B cell (primary cell): ENCODE measurements around the gene TTC27. TPM values are rescaled to one million over a fixed set of nuclear protein-coding genes. Genes with fewer than 3 reads are reported as not detected.

Experiments used
- ATAC-seq: fragments of 200-7000 bp; cut with Tn5 transposase; one replicate; pipeline ENCODE4 v1.10.0; 2021; ENCODE audit warnings: low read depth, mild to moderate bottlenecking, moderate number of reproducible peaks, moderate library complexity
- CTCF ChIA-PET: fragments of 350-600 bp; sonication (Branson Sonifier 250); formaldehyde crosslinking; loops from one replicate; lab custom pipeline; 2021; ENCODE audit warnings: antibody characterized with exemption, inconsistent platforms; lab: Charles Lee
- POLR2A ChIA-PET: fragments of 350-600 bp; sonication (Branson Sonifier 250); formaldehyde crosslinking; loops from one replicate; lab custom pipeline; 2021; ENCODE audit warnings: antibody characterized with exemption; lab: Charles Lee
- DNase-seq: peaks from one replicate; pipeline ENCODE4 v3.0.0; 2013
- H2AFZ ChIP-seq: 2 replicates; pipeline ENCODE4 v1.6.1; 2012; ENCODE audit warnings: mild to moderate bottlenecking, low read depth, low read length; ENCODE audit not compliant: insufficient read depth, poor library complexity, severe bottlenecking
- H3K27ac ChIP-seq, 2 donors: 1 replicate in 1 of 2; 2 replicates in 1 of 2; pipeline ENCODE4 v1.5.1; 2012 to 2013; ENCODE audit warnings: low read length in 2 of 2, mild to moderate bottlenecking in 2 of 2, moderate library complexity in 1 of 2
- H3K27me3 ChIP-seq, 4 experiments: fragments of 200-600 bp in 1 of 4; sonication (generic) in 1 of 4; replicated peaks in 1 of 4; 1 replicate in 2 of 4; 2 replicates in 2 of 4; pipeline versions ENCODE4 v1.6.1 to v1.7.0; 2013 to 2016; ENCODE audit warnings: low read length in 3 of 4, mild to moderate bottlenecking in 2 of 4, mixed read lengths in 1 of 4, moderate library complexity in 1 of 4; ENCODE audit not compliant: insufficient read depth in 4 of 4, control insufficient read depth in 3 of 4; ENCODE audit errors: control extremely low read depth in 1 of 4
- H3K36me3 ChIP-seq, 2 experiments: replicated peaks in 1 of 2; 1 replicate in 1 of 2; 2 replicates in 1 of 2; pipeline versions ENCODE4 v1.6.1 to v1.7.1; 2013; ENCODE audit warnings: low read length in 1 of 2; ENCODE audit not compliant: insufficient read depth in 2 of 2, control insufficient read depth in 1 of 2; ENCODE audit errors: control extremely low read depth in 1 of 2, extremely low read depth in 1 of 2
- H3K4me1 ChIP-seq, 2 donors: fragments of 200-600 bp in 1 of 2; sonication (generic) in 1 of 2; 1 replicate in 1 of 2; 2 replicates in 1 of 2; pipeline versions ENCODE4 v1.5.1 to v1.6.1; 2013 to 2017; ENCODE audit warnings: low read length in 2 of 2; ENCODE audit not compliant: control insufficient read depth in 2 of 2, insufficient read depth in 2 of 2
- H3K4me2 ChIP-seq: replicated peaks from 2 replicates; pipeline ENCODE3; 2012; ENCODE audit warnings: mild to moderate bottlenecking, low read depth, low read length; ENCODE audit not compliant: poor library complexity, severe bottlenecking
- H3K4me3 ChIP-seq, 5 experiments: fragments of 200-600 bp in 1 of 5; sonication (generic) in 1 of 5; 1 replicate in 3 of 5; 2 replicates in 2 of 5; pipeline versions ENCODE4 v1.5.1 to v1.7.0; 2011 to 2016; ENCODE audit warnings: low read length in 4 of 5, mild to moderate bottlenecking in 4 of 5, low read depth in 2 of 5, control low read depth in 1 of 5, moderate library complexity in 1 of 5; ENCODE audit not compliant: insufficient read depth in 1 of 5; ENCODE audit errors: control extremely low read depth in 1 of 5, extremely low read depth in 1 of 5
- H3K79me2 ChIP-seq: fragments of 200-600 bp; sonication (generic); one replicate; pipeline ENCODE4 v1.6.0; 2016; ENCODE audit warnings: low read length; ENCODE audit not compliant: control insufficient read depth, insufficient read depth
- H3K9ac ChIP-seq: fragments of 200-600 bp; sonication (generic); 2 replicates; pipeline ENCODE4 v1.6.1; 2017; ENCODE audit warnings: mild to moderate bottlenecking, low read length, moderate library complexity
- H3K9me3 ChIP-seq, 3 donors: one replicate each; pipeline versions ENCODE4 v1.6.1 to v1.7.1; 2013; ENCODE audit warnings: low read length in 2 of 3; ENCODE audit not compliant: control insufficient read depth in 2 of 3, insufficient read depth in 1 of 3; ENCODE audit errors: control extremely low read depth in 1 of 3
- H4K20me1 ChIP-seq: 2 replicates; pipeline ENCODE4 v1.6.0; 2012; ENCODE audit warnings: mild to moderate bottlenecking, low read length; ENCODE audit not compliant: insufficient read depth, control insufficient read depth, poor library complexity, severe bottlenecking
- H3K27ac Mint-ChIP-seq: one replicate; pipeline ENCODE4 v1.8.0; 2021; ENCODE audit warnings: mixed read lengths
- H3K27me3 Mint-ChIP-seq: one replicate; pipeline ENCODE4 v1.8.0; 2021; ENCODE audit warnings: mixed read lengths
- H3K4me1 Mint-ChIP-seq: one replicate; pipeline ENCODE4 v1.8.0; 2021; ENCODE audit warnings: mixed read lengths
- H3K4me3 Mint-ChIP-seq: one replicate; pipeline ENCODE4 v1.8.0; 2021; ENCODE audit warnings: mixed read lengths
- H3K9me3 Mint-ChIP-seq: one replicate; pipeline ENCODE4 v1.8.0; 2022; ENCODE audit warnings: mixed read lengths; ENCODE audit not compliant: insufficient read depth
- CTCF ChIP-seq: fragments of 200-600 bp; IDR thresholded peaks from one replicate; pipeline ENCODE4 v1.8.0; 2022; ENCODE audit warnings: antibody characterized with exemption, mild to moderate bottlenecking
- EZH2 ChIP-seq: IDR thresholded peaks from 2 replicates; pipeline ENCODE4 v1.6.1; 2012; ENCODE audit warnings: borderline replicate concordance, low read depth, mild to moderate bottlenecking, moderate library complexity, low read length; ENCODE audit not compliant: insufficient read depth, poor library complexity, severe bottlenecking
- WGBS: methylation state at CpG from one replicate; pipeline ENCODE4 v1.1.5; 2013; ENCODE audit warnings: missing lambda C conversion rate; ENCODE audit not compliant: insufficient coverage; 5-methylcytosine and 5-hydroxymethylcytosine counted together
- intact Hi-C: fragments of 100-400 bp; cut with micrococcal nuclease; formaldehyde crosslinking; loops from one replicate; pipeline ENCODE4 v1.10.0; 2022
- polyA plus RNA-seq: library from polyadenylated mRNA; depleted of rRNA; stranded (reverse); fragments of >200 nt; gene quantifications from 2 replicates; pipeline ENCODE4 v1.2.3, GENCODE V29; 2012
- total RNA-seq, 2 donors: library from RNA; stranded (reverse); fragments of 120-200 nt in 1 of 2; gene quantifications; 1 replicate in 1 of 2; 2 replicates in 1 of 2; pipeline versions ENCODE4 v1.2.3 to v1.2.4, GENCODE V29; 2013 to 2022

The TTC27 gene
- total and polyA plus RNA-seq, 2 donors (not counting 1 experiment from before 2014, with no cell fraction given): 22.7 to 28.5 TPM

GRCh38 chr2:32863326-32863725 is 235.5 kb downstream of the TTC27 start:
- H3K9me3 Mint-ChIP-seq: no peaks in the 10 kb centered on the region
- no peak overlapping the region for H2AFZ ChIP-seq
- H3K27ac Mint-ChIP-seq: no peak overlapping the region
- no peak overlapping the region for H3K9ac ChIP-seq
- H3K27ac ChIP-seq: no peak overlapping the region
- 80% methylated on average over 1 of the region's 2 CpGs for WGBS
- no peaks in the 10 kb centered on the region for H3K27me3 ChIP-seq
- CTCF ChIA-PET: no interaction called here
- peaks cover 0 to 4% (median 0%) of the 10 kb centered on the region in 3 donors for H3K9me3 ChIP-seq
- no peaks in the 10 kb centered on the region for H3K36me3 ChIP-seq
- intact Hi-C loops: no loop called here
- H3K27me3 Mint-ChIP-seq: peaks cover 5% of the 10 kb centered on the region
- H3K4me3 ChIP-seq: no peak overlapping the region
- H3K4me1 Mint-ChIP-seq: no peaks in the 10 kb centered on the region
- no peak overlapping the region for H3K4me3 Mint-ChIP-seq
- no peaks in the 10 kb centered on the region for H4K20me1 ChIP-seq
- DNase-seq (no peak), ATAC-seq (no peak)
- H3K4me2 ChIP-seq: no peak overlapping the region
- POLR2A ChIA-PET: no interaction called here
- no peaks in the 10 kb centered on the region for H3K79me2 ChIP-seq
- H3K4me1 ChIP-seq: no peaks in the 10 kb centered on the region
- TF ChIP-seq EZH2 (no peak), CTCF (no peak)

GRCh38 chr2:32863803-32864202 is 236.0 kb downstream of the TTC27 start:
- Mint-ChIP-seq H3K4me3 (no peak overlapping the region), H3K27ac (no peak overlapping the region), H3K4me1 (no peaks in the 10 kb centered on the region), H3K27me3 (peaks cover 5% of the 10 kb centered on the region), H3K9me3 (no peaks in the 10 kb centered on the region)
- ATAC-seq (no peak), DNase-seq (no peak)
- no peaks in the 10 kb centered on the region for H3K36me3 ChIP-seq
- H3K27me3 ChIP-seq: no peaks in the 10 kb centered on the region
- H2AFZ ChIP-seq: no peak overlapping the region
- H3K4me3 ChIP-seq: no peak overlapping the region
- H3K4me2 ChIP-seq: no peak overlapping the region
- intact Hi-C loops: no loop called here
- POLR2A ChIA-PET: no interaction called here
- H3K9ac ChIP-seq: no peak overlapping the region
- H3K79me2 ChIP-seq: no peaks in the 10 kb centered on the region
- CTCF ChIA-PET: no interaction called here
- WGBS: 97% methylated on average over 6 of the region's 7 CpGs
- no peaks in the 10 kb centered on the region for H3K4me1 ChIP-seq
- no peaks in the 10 kb centered on the region for H4K20me1 ChIP-seq
- no peak for TF ChIP-seq CTCF
- TF ChIP-seq EZH2: no peak
- no peak overlapping the region for H3K27ac ChIP-seq
- no peaks in the 10 kb centered on the region for H3K9me3 ChIP-seq
